ENCODE results near the gene CCDC183.
"Not testable (repeated sequence)": the region's sequence is repeated elsewhere in the genome, so short reads cannot be mapped to it uniquely, and the experiment has no call there.

The CCDC183 gene

GRCh38 chr9:136785565-136786355 is 10.4 kb upstream of the CCDC183 start:
- not testable (repeated sequence) for ATAC-seq, DNase-seq

GRCh38 chr9:136786451-136786850 is 9.7 kb upstream of the CCDC183 start:
- no peak for ATAC-seq
- DNase-seq, result no peak

- not testable (repeated sequence) for DNase-seq, ATAC-seq
These were observed 9.2 kb upstream of the CCDC183 start for GRCh38 chr9:136786983-136787382.

- no peak for ATAC-seq
These were observed 8.3 kb upstream of the CCDC183 start for GRCh38 chr9:136787690-136788400.

GRCh38 chr9:136788644-136789522 is 7.3 kb upstream of the CCDC183 start:
- DNase-seq, ATAC-seq: not testable (repeated sequence)

More at GRCh38 chr9:136787690-136788400, 8.3 kb upstream of the CCDC183 start:
- DNase-seq, result peak; percentile 79

GRCh38 chr9:136789523-136789937 is 6.6 kb upstream of the CCDC183 start:
- DNase-seq, result no peak
- no peak for ATAC-seq

- DNase-seq (peak; percentile 100), ATAC-seq (peak; percentile 95)
These were observed 5.3 kb upstream of the CCDC183 start, which contains the start of gene TMEM141 for GRCh38 chr9:136790640-136791515. TMEM141 (plus strand) TSS chr9:136791344; CDS start chr9:136791371, 27 bp downstream.

- peak; percentile 73 for DNase-seq
These were observed 4.4 kb upstream of the CCDC183 start for GRCh38 chr9:136791516-136792276.

GRCh38 chr9:136792321-136793085 is 3.6 kb upstream of the CCDC183 start:
- DNase-seq (no peak), ATAC-seq (no peak)

More at GRCh38 chr9:136791516-136792276, 4.4 kb upstream of the CCDC183 start:
- peak; percentile 0 for ATAC-seq

GRCh38 chr9:136793086-136793946 is 2.8 kb upstream of the CCDC183 start:
- DNase-seq, result no peak
- ATAC-seq, result no peak

GRCh38 chr9:136794281-136794999 is 1.7 kb upstream of the CCDC183 start:
- DNase-seq, result no peak

GRCh38 chr9:136795000-136795348 is 1.2 kb upstream of the CCDC183 start:
- no peak for DNase-seq
- no peak for ATAC-seq

More at GRCh38 chr9:136794281-136794999, 1.7 kb upstream of the CCDC183 start:
- ATAC-seq, result no peak

- not testable (repeated sequence) for DNase-seq, ATAC-seq
These were observed 723 bp downstream of the CCDC183 start for GRCh38 chr9:136796775-136797347.

GRCh38 chr9:136798708-136799078 is 2.6 kb downstream of the CCDC183 start:
- ATAC-seq, result no peak
- no peak for DNase-seq

- DNase-seq (no peak), ATAC-seq (no peak)
These were observed 3.1 kb downstream of the CCDC183 start for GRCh38 chr9:136799079-136799853.

GRCh38 chr9:136799854-136800657 is 3.9 kb downstream of the CCDC183 start:
- DNase-seq, result peak; percentile 92
- peak; percentile 73 for ATAC-seq
